SK-N-SH (cell line): Measurements from ENCODE around the gene CBR4.

Experiments
- CHD2 ChIP-seq: fragments of 150-350 bp; IDR thresholded peaks from 2 replicates; pipeline ENCODE4 v1.6.1; 2018; ENCODE audit warnings: low read length; ENCODE audit not compliant: partially characterized antibody
- CTCF ChIP-seq: fragments of 200-600 bp; sonication (generic); IDR thresholded peaks from 2 replicates; pipeline ENCODE4 v1.6.1; 2017; ENCODE audit warnings: antibody characterized with exemption, mild to moderate bottlenecking, moderate library complexity
- IRF3 ChIP-seq: fragments of 150-350 bp; IDR thresholded peaks from 2 replicates; pipeline ENCODE4 v1.6.1; 2016; ENCODE audit warnings: mild to moderate bottlenecking, low read depth, low read length
- MAX ChIP-seq: IDR thresholded peaks from 2 replicates; pipeline ENCODE4 v1.4.0; 2012; ENCODE audit warnings: low read depth
- NFIC ChIP-seq: IDR thresholded peaks from 2 replicates; pipeline ENCODE4 v1.4.0; 2012; ENCODE audit warnings: borderline replicate concordance
- NRF1 ChIP-seq: IDR thresholded peaks from 2 replicates; pipeline ENCODE4 v1.6.1; 2012; ENCODE audit warnings: low read depth, mild to moderate bottlenecking, low read length
- POLR2AphosphoS5 ChIP-seq: IDR thresholded peaks from 2 replicates; pipeline ENCODE4 v1.6.1; 2012; ENCODE audit warnings: low read depth, low read length
- RAD21 ChIP-seq: IDR thresholded peaks from 2 replicates; pipeline ENCODE4 v1.6.1; 2012; ENCODE audit warnings: mild to moderate bottlenecking, low read length
- SIN3A ChIP-seq: IDR thresholded peaks from 2 replicates; pipeline ENCODE4 v1.6.1; 2012; ENCODE audit warnings: low read depth, mild to moderate bottlenecking, low read length, moderate library complexity, borderline replicate concordance
- TEAD4 ChIP-seq: IDR thresholded peaks from 2 replicates; pipeline ENCODE4 v1.4.0; 2012; ENCODE audit warnings: mild to moderate bottlenecking, borderline replicate concordance; ENCODE audit not compliant: insufficient read depth
- USF2 ChIP-seq: fragments of 150-350 bp; IDR thresholded peaks from 2 replicates; pipeline ENCODE4 v1.6.1; 2017; ENCODE audit warnings: antibody characterized with exemption, low read length, low read depth, borderline replicate concordance
- YY1 ChIP-seq: IDR thresholded peaks from 2 replicates; pipeline ENCODE4 v1.4.0; 2012; ENCODE audit warnings: low read depth, mild to moderate bottlenecking
- ZBTB33 ChIP-seq: IDR thresholded peaks from 2 replicates; pipeline ENCODE4 v1.4.0; 2012; ENCODE audit warnings: low read depth, borderline replicate concordance

DNA sequence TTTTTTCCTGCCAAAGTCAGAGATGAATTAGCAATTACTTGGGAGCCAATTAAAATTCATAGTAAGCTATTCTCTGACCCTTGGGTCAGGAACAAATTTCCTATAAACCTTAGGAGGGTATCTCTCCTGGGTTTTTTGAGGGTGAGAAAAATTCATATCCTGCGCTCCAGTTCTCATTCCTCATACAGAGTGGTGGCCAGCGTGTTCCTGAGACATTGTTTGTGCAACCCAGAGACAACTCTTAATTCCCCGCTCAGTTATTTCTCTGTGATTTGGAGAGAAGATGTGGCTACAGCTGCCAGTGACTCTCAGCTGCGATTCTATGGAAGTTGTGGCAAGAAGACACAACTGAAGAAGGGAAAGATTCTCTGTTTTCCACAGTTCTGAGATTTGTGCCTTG lies 37.9 kb upstream of the CBR4 start:
- no peak for TF ChIP-seq CTCF
- no peak for TF ChIP-seq ZBTB33
- TF ChIP-seq NRF1: no peak
- TF ChIP-seq TEAD4: no peak
- TF ChIP-seq NFIC: no peak
- no peak for TF ChIP-seq SIN3A
- TF ChIP-seq IRF3: no peak
- TF ChIP-seq USF2: no peak
- TF ChIP-seq CHD2: no peak
- TF ChIP-seq MAX: no peak
- no peak for TF ChIP-seq YY1
- no peak for TF ChIP-seq POLR2AphosphoS5
- TF ChIP-seq RAD21: no peak
